IPS-15b (cell line): ENCODE results near the gene PRAC1.

Experiments
- H3K27me3 ChIP-seq: one replicate; pipeline ENCODE4 v1.6.1; 2013; ENCODE audit warnings: low read length; ENCODE audit not compliant: control insufficient read depth, insufficient read depth
- H3K36me3 ChIP-seq: one replicate; pipeline ENCODE4 v1.6.1; 2013; ENCODE audit warnings: low read length; ENCODE audit not compliant: control insufficient read depth, insufficient read depth
- H3K4me1 ChIP-seq: one replicate; pipeline ENCODE4 v1.6.1; 2013; ENCODE audit warnings: mild to moderate bottlenecking, low read length; ENCODE audit not compliant: control insufficient read depth, insufficient read depth
- H3K4me3 ChIP-seq: one replicate; pipeline ENCODE4 v1.5.1; 2013; ENCODE audit warnings: low read depth, low read length
- H3K9ac ChIP-seq: one replicate; pipeline ENCODE4 v1.6.1; 2013; ENCODE audit warnings: low read depth, mild to moderate bottlenecking, low read length
- H3K9me3 ChIP-seq: one replicate; pipeline ENCODE4 v1.6.1; 2013; ENCODE audit warnings: mild to moderate bottlenecking, low read length; ENCODE audit not compliant: control insufficient read depth, insufficient read depth

The PRAC1 gene

GRCh38 chr17:48722201-48722907 is at the start of gene PRAC1:
PRAC1 (minus strand) TSS chr17:48722518; CDS start chr17:48722392, 126 bp downstream.
- Histone ChIP-seq H3K27me3 (peaks cover 100% of the 10 kb centered on the region), H3K4me3 (peak within 1 kb of the TSS; percentile 32)

GRCh38 chr17:48770954-48771353 is 48.6 kb upstream of the PRAC1 start:
- no peaks in the 10 kb centered on the region for H3K36me3 ChIP-seq
- peaks cover 10% of the 10 kb centered on the region for H3K27me3 ChIP-seq
- no peaks in the 10 kb centered on the region for H3K9me3 ChIP-seq
- H3K4me3 ChIP-seq = no peak overlapping the region
- no peak overlapping the region for H3K9ac ChIP-seq
- no peaks in the 10 kb centered on the region for H3K4me1 ChIP-seq

More at GRCh38 chr17:48722201-48722907, at the start of gene PRAC1:
- H3K4me1 ChIP-seq = peaks cover 11% of the 10 kb centered on the region
- no peaks in the 10 kb centered on the region for H3K9me3 ChIP-seq
- H3K36me3 ChIP-seq = no peaks in the 10 kb centered on the region
- H3K9ac ChIP-seq = no peak within 1 kb of the TSS

GRCh38 chr17:48769009-48769675 is 46.8 kb upstream of the PRAC1 start:
- Histone ChIP-seq H3K4me1 (no peaks in the 10 kb centered on the region), H3K27me3 (peaks cover 21% of the 10 kb centered on the region), H3K4me3 (no peak overlapping the region), H3K9ac (no peak overlapping the region), H3K36me3 (no peaks in the 10 kb centered on the region), H3K9me3 (no peaks in the 10 kb centered on the region)

- Histone ChIP-seq H3K27me3 (peaks cover 35% of the 10 kb centered on the region), H3K36me3 (no peaks in the 10 kb centered on the region), H3K4me1 (no peaks in the 10 kb centered on the region), H3K4me3 (no peak overlapping the region), H3K9ac (no peak overlapping the region), H3K9me3 (no peaks in the 10 kb centered on the region)
These were observed 45.0 kb upstream of the PRAC1 start for GRCh38 chr17:48767263-48767774.

- Histone ChIP-seq H3K4me1 (no peaks in the 10 kb centered on the region), H3K36me3 (no peaks in the 10 kb centered on the region), H3K9me3 (no peaks in the 10 kb centered on the region), H3K27me3 (peaks cover 82% of the 10 kb centered on the region), H3K4me3 (no peak overlapping the region), H3K9ac (no peak overlapping the region)
These were observed 38.8 kb upstream of the PRAC1 start for GRCh38 chr17:48761114-48761513.

GRCh38 chr17:48760411-48760810 is 38.1 kb upstream of the PRAC1 start:
- H3K4me1 ChIP-seq = no peaks in the 10 kb centered on the region
- H3K9me3 ChIP-seq = no peaks in the 10 kb centered on the region
- no peak overlapping the region for H3K9ac ChIP-seq
- no peak overlapping the region for H3K4me3 ChIP-seq
- H3K36me3 ChIP-seq = no peaks in the 10 kb centered on the region
- peaks cover 87% of the 10 kb centered on the region for H3K27me3 ChIP-seq

GRCh38 chr17:48759288-48759687 is 37.0 kb upstream of the PRAC1 start:
- Histone ChIP-seq H3K4me1 (no peaks in the 10 kb centered on the region), H3K9ac (no peak overlapping the region), H3K27me3 (peaks cover 89% of the 10 kb centered on the region), H3K4me3 (no peak overlapping the region), H3K9me3 (no peaks in the 10 kb centered on the region), H3K36me3 (no peaks in the 10 kb centered on the region)

- H3K4me1 ChIP-seq = no peaks in the 10 kb centered on the region
- no peak overlapping the region for H3K9ac ChIP-seq
- H3K27me3 ChIP-seq = peaks cover 94% of the 10 kb centered on the region
- no peaks in the 10 kb centered on the region for H3K9me3 ChIP-seq
- H3K36me3 ChIP-seq = no peaks in the 10 kb centered on the region
- H3K4me3 ChIP-seq = no peak overlapping the region
These were observed 35.2 kb upstream of the PRAC1 start for GRCh38 chr17:48757524-48757961.

- peaks cover 95% of the 10 kb centered on the region for H3K27me3 ChIP-seq
These were observed 34.5 kb upstream of the PRAC1 start for GRCh38 chr17:48756830-48757251.

GRCh38 chr17:48755356-48755755 is 33.0 kb upstream of the PRAC1 start:
- Histone ChIP-seq H3K36me3 (no peaks in the 10 kb centered on the region), H3K9ac (no peak overlapping the region), H3K9me3 (no peaks in the 10 kb centered on the region), H3K4me3 (peak overlapping the region; percentile 18), H3K27me3 (peaks cover 97% of the 10 kb centered on the region), H3K4me1 (no peaks in the 10 kb centered on the region)

More at GRCh38 chr17:48756830-48757251, 34.5 kb upstream of the PRAC1 start:
- Histone ChIP-seq H3K36me3 (no peaks in the 10 kb centered on the region), H3K4me1 (no peaks in the 10 kb centered on the region), H3K9me3 (no peaks in the 10 kb centered on the region), H3K4me3 (no peak overlapping the region), H3K9ac (no peak overlapping the region)

GRCh38 chr17:48754500-48755261 is 32.4 kb upstream of the PRAC1 start:
- H3K9me3 ChIP-seq = no peaks in the 10 kb centered on the region
- H3K4me1 ChIP-seq = no peaks in the 10 kb centered on the region
- peaks cover 98% of the 10 kb centered on the region for H3K27me3 ChIP-seq
- peak overlapping the region; percentile 35 for H3K4me3 ChIP-seq
- H3K36me3 ChIP-seq = no peaks in the 10 kb centered on the region
- H3K9ac ChIP-seq = no peak overlapping the region
